H9 (cell line): ENCODE data around the gene NPTN. TPM values are rescaled to one million over a fixed set of nuclear protein-coding genes. Genes with fewer than 3 reads are reported as not detected.

Experiments used
- DNase-seq: peaks from one replicate; pipeline ENCODE4 v3.0.0-alpha.2; 2017
- H2AFZ ChIP-seq: one replicate; pipeline ENCODE4 v1.6.1; 2013; ENCODE audit warnings: mild to moderate bottlenecking, low read length, control low read depth, moderate library complexity
- H2AK5ac ChIP-seq: 2 replicates; pipeline ENCODE4 v1.6.1; 2013; ENCODE audit warnings: low read length, control low read depth, mixed read lengths; ENCODE audit not compliant: insufficient read length
- H2BK120ac ChIP-seq: one replicate; pipeline ENCODE4 v1.6.1; 2013; ENCODE audit warnings: low read depth, mild to moderate bottlenecking, low read length, control low read depth, inconsistent platforms; ENCODE audit not compliant: poor library complexity, severe bottlenecking
- H2BK12ac ChIP-seq: 2 replicates; pipeline ENCODE4 v1.6.1; 2013; ENCODE audit warnings: low read length, control low read depth, mixed read lengths, low read depth; ENCODE audit not compliant: insufficient read length
- H2BK15ac ChIP-seq: 2 replicates; pipeline ENCODE4 v1.6.1; 2013; ENCODE audit warnings: low read depth, low read length, control low read depth
- H2BK20ac ChIP-seq: one replicate; pipeline ENCODE4 v1.6.1; 2013; ENCODE audit warnings: low read depth, mild to moderate bottlenecking, low read length, control low read depth, inconsistent platforms; ENCODE audit not compliant: poor library complexity, severe bottlenecking
- H2BK5ac ChIP-seq: 2 replicates; pipeline ENCODE4 v1.6.1; 2013; ENCODE audit warnings: low read length, control low read depth, mixed read lengths; ENCODE audit not compliant: insufficient read length
- H3K14ac ChIP-seq: 2 replicates; pipeline ENCODE4 v1.6.1; 2013; ENCODE audit warnings: low read length, control low read depth; ENCODE audit not compliant: insufficient read depth
- H3K18ac ChIP-seq: 2 replicates; pipeline ENCODE4 v1.6.1; 2013; ENCODE audit warnings: low read depth, mild to moderate bottlenecking, mixed read lengths, low read length, control low read depth; ENCODE audit not compliant: insufficient read length
- H3K23ac ChIP-seq: 2 replicates; pipeline ENCODE4 v1.6.1; 2013; ENCODE audit warnings: low read length, control low read depth, mixed read lengths, low read depth; ENCODE audit not compliant: insufficient read length
- H3K23me2 ChIP-seq: 2 replicates; pipeline ENCODE4 v1.6.1; 2013; ENCODE audit warnings: low read depth, mild to moderate bottlenecking, mixed read lengths, low read length, control low read depth; ENCODE audit not compliant: insufficient read length, poor library complexity, severe bottlenecking
- H3K27ac ChIP-seq: 2 replicates; pipeline ENCODE4 v1.5.1; 2013; ENCODE audit warnings: low read length, control low read depth, mixed read lengths, low read depth; ENCODE audit not compliant: insufficient read length
- H3K27me3 ChIP-seq: 2 replicates; pipeline ENCODE4 v1.6.1; 2013; ENCODE audit warnings: low read length, control low read depth, inconsistent platforms; ENCODE audit not compliant: insufficient read depth
- H3K4ac ChIP-seq: 2 replicates; pipeline ENCODE4 v1.6.1; 2013; ENCODE audit warnings: low read depth, mild to moderate bottlenecking, control low read depth, inconsistent platforms, low read length, moderate library complexity
- H3K4me1 ChIP-seq: 2 replicates; pipeline ENCODE4 v1.6.1; 2013; ENCODE audit warnings: low read length, control low read depth, inconsistent platforms; ENCODE audit not compliant: insufficient read depth
- H3K4me2 ChIP-seq: 2 replicates; pipeline ENCODE4 v1.6.1; 2013; ENCODE audit warnings: low read length, control low read depth, mixed read lengths; ENCODE audit not compliant: insufficient read length, insufficient read depth
- H3K56ac ChIP-seq: 2 replicates; pipeline ENCODE4 v1.6.1; 2013; ENCODE audit warnings: low read depth, mild to moderate bottlenecking, mixed read lengths, low read length, control low read depth; ENCODE audit not compliant: insufficient read length
- H3K79me1 ChIP-seq: 2 replicates; pipeline ENCODE4 v1.6.1; 2013; ENCODE audit warnings: low read depth, mild to moderate bottlenecking, moderate library complexity, low read length, control low read depth, inconsistent platforms; ENCODE audit not compliant: insufficient read depth, poor library complexity, severe bottlenecking
- H3K79me2 ChIP-seq: 2 replicates; pipeline ENCODE4 v1.6.1; 2013; ENCODE audit warnings: low read length, control low read depth, inconsistent platforms; ENCODE audit not compliant: insufficient read depth
- H3K9ac ChIP-seq: 2 replicates; pipeline ENCODE4 v1.6.1; 2013; ENCODE audit warnings: low read length, control low read depth, mixed read lengths; ENCODE audit not compliant: insufficient read length; ENCODE audit errors: extremely low read depth
- H3K9me3 ChIP-seq: one replicate; pipeline ENCODE4 v1.6.1; 2013; ENCODE audit warnings: low read depth, low read length, inconsistent platforms; ENCODE audit not compliant: control insufficient read depth
- H3T11ph ChIP-seq: one replicate; pipeline ENCODE4 v1.6.1; 2013; ENCODE audit warnings: mild to moderate bottlenecking, low read length, control low read depth, inconsistent platforms
- H4K20me1 ChIP-seq: one replicate; pipeline ENCODE4 v1.6.1; 2013; ENCODE audit not compliant: control insufficient read depth, insufficient read length, insufficient read depth
- H4K5ac ChIP-seq: 2 replicates; pipeline ENCODE4 v1.6.1; 2013; ENCODE audit warnings: low read depth, mild to moderate bottlenecking, mixed read lengths, low read length, control low read depth; ENCODE audit not compliant: insufficient read length
- H4K8ac ChIP-seq: replicated peaks from 2 replicates; pipeline ENCODE4 v1.6.1; 2013; ENCODE audit warnings: low read length, control low read depth, mixed read lengths, low read depth; ENCODE audit not compliant: insufficient read length
- H4K91ac ChIP-seq: 2 replicates; pipeline ENCODE4 v1.6.1; 2013; ENCODE audit warnings: low read depth, mild to moderate bottlenecking, moderate library complexity, mixed read lengths, low read length, control low read depth; ENCODE audit not compliant: insufficient read length
- H3K27ac Mint-ChIP-seq, 3 experiments: 2 replicates in 2 of 3; 3 replicates in 1 of 3; pipeline ENCODE4 v1.8.0; 2020 to 2021; ENCODE audit warnings: mixed read lengths in 3 of 3, mild to moderate bottlenecking in 1 of 3, moderate library complexity in 1 of 3
- H3K27me3 Mint-ChIP-seq: 2 replicates; pipeline ENCODE4 v1.8.0; 2021; ENCODE audit warnings: low read depth, mild to moderate bottlenecking, moderate library complexity, mixed read lengths
- H3K36me3 Mint-ChIP-seq, 3 experiments: 2 replicates in 2 of 3; 3 replicates in 1 of 3; pipeline ENCODE4 v1.8.0; 2020 to 2021; ENCODE audit warnings: low read depth in 3 of 3, mixed read lengths in 3 of 3; ENCODE audit not compliant: insufficient read depth in 1 of 3
- H3K4me1 Mint-ChIP-seq, 2 experiments: 2 replicates each; pipeline ENCODE4 v1.8.0; 2020; ENCODE audit warnings: mixed read lengths in 2 of 2
- H3K4me3 Mint-ChIP-seq, 2 experiments: 2 replicates in 1 of 2; 3 replicates in 1 of 2; pipeline ENCODE4 v1.8.0; 2020 to 2021; ENCODE audit warnings: mild to moderate bottlenecking in 2 of 2, mixed read lengths in 2 of 2, moderate library complexity in 1 of 2
- H3K9me3 Mint-ChIP-seq, 2 experiments: 2 replicates in 1 of 2; 3 replicates in 1 of 2; pipeline ENCODE4 v1.8.0; 2020; ENCODE audit warnings: mild to moderate bottlenecking in 2 of 2, mixed read lengths in 2 of 2, moderate library complexity in 1 of 2
- CTCF ChIP-seq: fragments of 200-600 bp; sonication (generic); conservative IDR thresholded peaks from 3 replicates; pipeline ENCODE4 v1.8.0; 2021; ENCODE audit warnings: antibody characterized with exemption, mild to moderate bottlenecking
- WGBS: extraction: QIAGEN DNeasy Blood & Tissue Kit; methylation state at CpG from one replicate; pipeline ENCODE4 v1.1.7; 2013; ENCODE audit warnings: missing lambda C conversion rate, low lambda C conversion rate, mixed read lengths; ENCODE audit not compliant: insufficient read length; ENCODE audit errors: extremely low coverage; 5-methylcytosine and 5-hydroxymethylcytosine counted together
- total RNA-seq: library from RNA; stranded (reverse); gene quantifications from 2 replicates; pipeline ENCODE4 v1.2.1, GENCODE V29; 2021

Gene NPTN
- total RNA-seq, 1 experiment from 2014 or later: 89.1 TPM

- Mint-ChIP-seq H3K27ac (peak overlapping the region in 2 of 3 experiments; percentile 44 to 77; a peak in 2 of 7 replicates), H3K4me1 (peaks cover 29 to 32% of the 10 kb centered on the region in 2 experiments), H3K4me3 (peak overlapping the region in 1 of 2 experiments; percentile 54; a peak in 1 of 5 replicates), H3K9me3 (no peaks in the 10 kb centered on the region; a peak in 1 of 5 replicates), H3K36me3 (peaks cover 0 to 4% (median 0%) of the 10 kb centered on the region in 3 experiments; a peak in 1 of 7 replicates), H3K27me3 (no peaks in the 10 kb centered on the region)
- peaks cover 13% of the 10 kb centered on the region; the same call in 1 of the 2 replicates for H3K4me1 ChIP-seq
- no peak overlapping the region for H4K5ac ChIP-seq
- WGBS: no CpG with 5 or more reads among the region's 5 CpGs
- no peaks in the 10 kb centered on the region for H4K20me1 ChIP-seq
- H4K91ac ChIP-seq: no peak overlapping the region
- no peak overlapping the region for H3K14ac ChIP-seq
- no peak overlapping the region for H3K27ac ChIP-seq
- H3K79me2 ChIP-seq: peaks cover 21% of the 10 kb centered on the region; the same call in 1 of the 2 replicates
- H3K9me3 ChIP-seq: no peaks in the 10 kb centered on the region
- no peak overlapping the region for H2BK12ac ChIP-seq
- H3K23me2 ChIP-seq: no peaks in the 10 kb centered on the region
- H2AFZ ChIP-seq: no peak overlapping the region
- H2AK5ac ChIP-seq: no peak overlapping the region
- no peak overlapping the region for H3K9ac ChIP-seq
- H2BK120ac ChIP-seq: no peak overlapping the region
- no peak overlapping the region for H3K56ac ChIP-seq
- no peak overlapping the region for H2BK20ac ChIP-seq
- no peak overlapping the region for H3T11ph ChIP-seq
- no peak overlapping the region for H3K4me2 ChIP-seq
- H3K4ac ChIP-seq: no peak overlapping the region
- DNase-seq: no peak
- no peak for TF ChIP-seq CTCF
- no peak overlapping the region for H2BK5ac ChIP-seq
- H2BK15ac ChIP-seq: no peak overlapping the region
- H3K23ac ChIP-seq: no peak overlapping the region
- no peak overlapping the region for H3K18ac ChIP-seq
- no peak overlapping the region for H4K8ac ChIP-seq
- H3K79me1 ChIP-seq: peaks cover 29% of the 10 kb centered on the region
- no peaks in the 10 kb centered on the region; the same call in 1 of the 2 replicates for H3K27me3 ChIP-seq
Observed at GRCh38 chr15:73605759-73606436, 27.3 kb downstream of the NPTN start.
